RCC 7860 (cell line): Measurements from ENCODE around the gene BEND4.
"Not testable (repeated sequence)": the region's sequence is repeated elsewhere in the genome, so short reads cannot be mapped to it uniquely, and the experiment has no call there.

Experiments used
- DNase-seq: peaks from one replicate; pipeline ENCODE4 v3.0.0-alpha.2; 2015; ENCODE audit warnings: low spot score
- FAIRE-seq: peaks from 2 replicates; lab custom pipeline; 2012; peaks lifted over from hg19 to GRCh38; lab: Jason Lieb, UNC

BEND4 gene

GRCh38 chr4:42152507-42153504, at the start of gene BEND4:
Gene BEND4 (minus strand): TSS chr4:42152655. CDS start chr4:42152143, 512 bp downstream.
- no peak for DNase-seq
- no peak for FAIRE-seq

GRCh38 chr4:42197341-42197740, 44.9 kb upstream of the BEND4 start:
- FAIRE-seq, result no peak

GRCh38 chr4:42172921-42173320, 20.5 kb upstream of the BEND4 start:
- DNase-seq (no peak), FAIRE-seq (no peak)

More at GRCh38 chr4:42197341-42197740, 44.9 kb upstream of the BEND4 start:
- DNase-seq, result no peak

- DNase-seq (no peak), FAIRE-seq (no peak)
These were observed 19.8 kb upstream of the BEND4 start for GRCh38 chr4:42172128-42172790.

- DNase-seq (no peak), FAIRE-seq (no peak)
These were observed 15.3 kb upstream of the BEND4 start for GRCh38 chr4:42167709-42168108.

GRCh38 chr4:42166186-42166585, 13.7 kb upstream of the BEND4 start:
- not testable (repeated sequence) for DNase-seq, FAIRE-seq

- DNase-seq, result no peak
- FAIRE-seq, result no peak
These were observed 7.0 kb upstream of the BEND4 start for GRCh38 chr4:42159271-42160001.

- FAIRE-seq (no peak), DNase-seq (no peak)
These were observed 618 bp downstream of the BEND4 start for GRCh38 chr4:42151568-42152506.

GRCh38 chr4:42150653-42151567, 1.5 kb downstream of the BEND4 start:
- FAIRE-seq (no peak), DNase-seq (no peak)

- FAIRE-seq (no peak), DNase-seq (no peak)
These were observed 3.5 kb downstream of the BEND4 start for GRCh38 chr4:42149004-42149403.

- no peak for FAIRE-seq
- DNase-seq, result no peak
These were observed 4.0 kb downstream of the BEND4 start for GRCh38 chr4:42148425-42148824.

- no peak for FAIRE-seq
- DNase-seq, result no peak
These were observed 8.4 kb downstream of the BEND4 start for GRCh38 chr4:42144028-42144427.

GRCh38 chr4:42142591-42142990, 9.9 kb downstream of the BEND4 start:
- no peak for FAIRE-seq
- DNase-seq, result no peak

GRCh38 chr4:42136371-42136770, 16.1 kb downstream of the BEND4 start:
- FAIRE-seq (no peak), DNase-seq (no peak)

GRCh38 chr4:42133006-42133405, 19.4 kb downstream of the BEND4 start:
- FAIRE-seq (no peak), DNase-seq (no peak)

- no peak for FAIRE-seq
- no peak for DNase-seq
These were observed 20.4 kb downstream of the BEND4 start for GRCh38 chr4:42132099-42132498.

- FAIRE-seq, result no peak
- DNase-seq, result no peak
These were observed 29.3 kb downstream of the BEND4 start for GRCh38 chr4:42123071-42123644.

- FAIRE-seq, result no peak
- no peak for DNase-seq
These were observed 30.2 kb downstream of the BEND4 start for GRCh38 chr4:42122237-42122636.

GRCh38 chr4:42119886-42120285, 32.6 kb downstream of the BEND4 start:
- FAIRE-seq (no peak), DNase-seq (no peak)
